Stimulated activated naive CD8-positive, alpha-beta T cell treated with anti-CD3 and anti-CD28 coated beads, Interleukin-15, Interleukin-2, amounts not matched to agents 100 U/mL and 50 U/mL, for 24 hours (primary cell): ENCODE measurements around the gene SMYD3.
"Not testable (repeated sequence)": the region's sequence is repeated elsewhere in the genome, so short reads cannot be mapped to it uniquely, and the experiment has no call there.

Experiments
- ATAC-seq: fragments of 150-1000 bp; cut with Tn5 transposase; one replicate; pipeline ENCODE4 v1.10.0; 2021
- DNase-seq: peaks from one replicate; pipeline ENCODE4 v3.0.0; 2021

The SMYD3 gene

GRCh38 chr1:245715970-245716369 lies 791.1 kb downstream of the SMYD3 start:
- no peak for ATAC-seq
- no peak for DNase-seq

- DNase-seq: no peak
- ATAC-seq: no peak
Measured at GRCh38 chr1:245715291-245715701, 791.8 kb downstream of the SMYD3 start.

- not testable (repeated sequence) for ATAC-seq, DNase-seq
Measured at GRCh38 chr1:245714027-245714426, 793.1 kb downstream of the SMYD3 start.

GRCh38 chr1:245710961-245711903 lies 795.8 kb downstream of the SMYD3 start:
- DNase-seq: no peak
- no peak for ATAC-seq

- no peak for DNase-seq
Measured at GRCh38 chr1:245707941-245708340, 799.1 kb downstream of the SMYD3 start.

GRCh38 chr1:245704765-245705164 lies 802.3 kb downstream of the SMYD3 start:
- ATAC-seq (no peak), DNase-seq (no peak)

More at GRCh38 chr1:245707941-245708340, 799.1 kb downstream of the SMYD3 start:
- ATAC-seq: no peak

GRCh38 chr1:245704341-245704740 lies 802.7 kb downstream of the SMYD3 start:
- ATAC-seq (no peak), DNase-seq (no peak)

GRCh38 chr1:245702346-245702745 lies 804.7 kb downstream of the SMYD3 start:
- ATAC-seq (no peak), DNase-seq (no peak)

- DNase-seq (no peak), ATAC-seq (no peak)
Measured at GRCh38 chr1:245701631-245702030, 805.4 kb downstream of the SMYD3 start.

- DNase-seq (no peak), ATAC-seq (no peak)
Measured at GRCh38 chr1:245700631-245701030, 806.4 kb downstream of the SMYD3 start.
